IMR-90 (cell line): ENCODE measurements around the gene NUP205.

Experiments
- BHLHE40 ChIP-seq: fragments of 150-350 bp; IDR thresholded peaks from 2 replicates; pipeline ENCODE4 v1.6.1; 2016; ENCODE audit warnings: mild to moderate bottlenecking, low read depth, low read length
- CEBPB ChIP-seq: IDR thresholded peaks from 2 replicates; pipeline ENCODE4 v1.6.1; 2012; ENCODE audit warnings: low read depth, low read length, improper control_type of control experiment
- CTCF ChIP-seq: conservative IDR thresholded peaks from 2 replicates; pipeline ENCODE4 v1.5.1; 2012; ENCODE audit warnings: mild to moderate bottlenecking, low read depth, low read length, improper control_type of control experiment
- FOS ChIP-seq: fragments of 150-350 bp; IDR thresholded peaks from 2 replicates; pipeline ENCODE4 v1.6.1; 2016; ENCODE audit warnings: low read depth, low read length
- MAFK ChIP-seq: IDR thresholded peaks from 2 replicates; pipeline ENCODE4 v1.6.1; 2012; ENCODE audit warnings: low read depth, low read length, improper control_type of control experiment
- MXI1 ChIP-seq: IDR thresholded peaks from 2 replicates; pipeline ENCODE4 v1.6.1; 2012; ENCODE audit warnings: low read depth, mild to moderate bottlenecking, low read length, moderate library complexity, borderline replicate concordance
- POLR2A ChIP-seq: IDR thresholded peaks from 2 replicates; pipeline ENCODE4 v1.6.1; 2012; ENCODE audit warnings: mild to moderate bottlenecking, low read depth, low read length
- RAD21 ChIP-seq: IDR thresholded peaks from 2 replicates; pipeline ENCODE4 v1.6.1; 2012; ENCODE audit warnings: low read length, improper control_type of control experiment
- RCOR1 ChIP-seq: IDR thresholded peaks from 2 replicates; pipeline ENCODE4 v1.6.1; 2012; ENCODE audit warnings: mild to moderate bottlenecking, low read length, improper control_type of control experiment; ENCODE audit not compliant: insufficient replicate concordance
- SMC3 ChIP-seq: fragments of 150-350 bp; IDR thresholded peaks from 2 replicates; pipeline ENCODE4 v1.6.1; 2016; ENCODE audit warnings: low read depth, mild to moderate bottlenecking, antibody characterized with exemption, low read length, moderate library complexity
- USF2 ChIP-seq: fragments of 150-350 bp; IDR thresholded peaks from 2 replicates; pipeline ENCODE4 v1.6.1; 2017; ENCODE audit warnings: mild to moderate bottlenecking, antibody characterized with exemption, low read length, low read depth

- TF ChIP-seq CTCF (no peak), BHLHE40 (no peak), POLR2A (no peak), CEBPB (no peak), RAD21 (no peak), MAFK (no peak), MXI1 (no peak), FOS (no peak), USF2 (no peak), SMC3 (no peak), RCOR1 (no peak)
These were observed 15.8 kb downstream of the NUP205 start for GRCh38 chr7:135573541-135573940.
